ENCODE results near the gene MYO1H.
A peak's percentile ranks its signal among the peaks of the same experiment; 100 is the strongest.
"Not testable (repeated sequence)": the region's sequence is repeated elsewhere in the genome, so short reads cannot be mapped to it uniquely, and the experiment has no call there.

Gene MYO1H

GRCh38 chr12:109387425-109388166, 39.9 kb downstream of the MYO1H start:
- peak; percentile 48 for TF ChIP-seq CTCF (conservative IDR thresholded peaks at IDR 0.05; ENCODE audit: low read depth, low read length)
- DNase-seq (ENCODE audit: low read depth), result peak; percentile 44
- no peak overlapping the region for H3K4me3 ChIP-seq (ENCODE audit: low read depth, low read length)

GRCh38 chr12:109388167-109388563, 40.5 kb downstream of the MYO1H start:
- no peak for TF ChIP-seq CTCF (conservative IDR thresholded peaks at IDR 0.05; ENCODE audit: low read depth, low read length)
- DNase-seq (ENCODE audit: low read depth), result no peak

GRCh38 chr12:109389146-109389545, 41.4 kb downstream of the MYO1H start:
- no peak for TF ChIP-seq CTCF (conservative IDR thresholded peaks at IDR 0.05; ENCODE audit: low read depth, low read length)
- no peak overlapping the region for H3K4me3 ChIP-seq (ENCODE audit: low read depth, low read length)
- no peak for DNase-seq (ENCODE audit: low read depth)

More at GRCh38 chr12:109388167-109388563, 40.5 kb downstream of the MYO1H start:
- no peak overlapping the region for H3K4me3 ChIP-seq (ENCODE audit: low read depth, low read length)

GRCh38 chr12:109393437-109394345, 46.0 kb downstream of the MYO1H start:
- TF ChIP-seq CTCF (conservative IDR thresholded peaks at IDR 0.05; ENCODE audit: low read depth, low read length), result peak; percentile 96
- DNase-seq (ENCODE audit: low read depth), result peak; percentile 80
- no peak overlapping the region for H3K4me3 ChIP-seq (ENCODE audit: low read depth, low read length)

GRCh38 chr12:109394891-109395290, 47.2 kb downstream of the MYO1H start:
- TF ChIP-seq CTCF (conservative IDR thresholded peaks at IDR 0.05; ENCODE audit: low read depth, low read length), result no peak
- no peak for DNase-seq (ENCODE audit: low read depth)
- H3K4me3 ChIP-seq (ENCODE audit: low read depth, low read length), result no peak overlapping the region

GRCh38 chr12:109404841-109405240, 57.1 kb downstream of the MYO1H start:
- DNase-seq (ENCODE audit: low read depth); H3K4me3 ChIP-seq (ENCODE audit: low read depth, low read length): not testable (repeated sequence)

- H3K4me3 ChIP-seq (ENCODE audit: low read depth, low read length); DNase-seq (ENCODE audit: low read depth): not testable (repeated sequence)
These were observed 58.4 kb downstream of the MYO1H start for GRCh38 chr12:109406147-109406546.
